SK-N-SH treated with all-trans-retinoic acid at 6 μM for 48 hours (cell line): ENCODE data around the gene C11orf16.

Experiments used
- ATAC-seq: fragments of 200-7000 bp; cut with Tn5 transposase; 3 replicates; pipeline ENCODE4 v1.9.1; 2020; ENCODE audit warnings: mild to moderate bottlenecking, moderate library complexity
- ARNTL ChIP-seq: fragments of 450-650 bp; formaldehyde crosslinking; IDR thresholded peaks from 2 replicates; pipeline ENCODE4 v1.5.0; 2020; ENCODE audit warnings: low read depth, mild to moderate bottlenecking, moderate library complexity, borderline replicate concordance
- CREB5 ChIP-seq: fragments of 250-450 bp; sonication (Bioruptor Pico); IDR thresholded peaks from 2 replicates; pipeline ENCODE4 v1.5.1; 2020; ENCODE audit warnings: low read depth, mild to moderate bottlenecking, moderate library complexity
- CSDC2 ChIP-seq: fragments of 250-450 bp; sonication (Bioruptor Pico); IDR thresholded peaks from 2 replicates; pipeline ENCODE4 v1.5.0; 2020; ENCODE audit warnings: mild to moderate bottlenecking, moderate library complexity
- ESRRG ChIP-seq: fragments of 250-450 bp; sonication (Bioruptor Pico); IDR thresholded peaks from 2 replicates; pipeline ENCODE4 v1.6.1; 2021; ENCODE audit warnings: mild to moderate bottlenecking
- GLIS3 ChIP-seq: fragments of 250-450 bp; sonication (Bioruptor Pico); IDR thresholded peaks from 2 replicates; pipeline ENCODE4 v1.5.0; 2020; ENCODE audit warnings: mild to moderate bottlenecking, moderate library complexity
- ISL1 ChIP-seq: fragments of 250-450 bp; sonication (Bioruptor Pico); IDR thresholded peaks from 2 replicates; pipeline ENCODE4 v2.1.2; 2022; ENCODE audit warnings: mild to moderate bottlenecking, moderate library complexity
- OSR1 ChIP-seq: fragments of 250-450 bp; sonication (Bioruptor Pico); IDR thresholded peaks from 2 replicates; pipeline ENCODE4 v1.8.0; 2022; ENCODE audit warnings: moderate library complexity, mild to moderate bottlenecking, inconsistent platforms
- PATZ1 ChIP-seq: fragments of 250-450 bp; sonication (Bioruptor Pico); IDR thresholded peaks from 2 replicates; pipeline ENCODE4 v1.8.0; 2020; ENCODE audit warnings: mild to moderate bottlenecking, moderate library complexity, borderline replicate concordance
- PPARA ChIP-seq: fragments of 250-450 bp; sonication (Bioruptor Pico); IDR thresholded peaks from 2 replicates; pipeline ENCODE4 v1.5.0; 2020; ENCODE audit warnings: mild to moderate bottlenecking, borderline replicate concordance
- RARB ChIP-seq: fragments of 250-450 bp; sonication (Bioruptor Pico); IDR thresholded peaks from 2 replicates; pipeline ENCODE4 v1.8.0; 2021; ENCODE audit warnings: mild to moderate bottlenecking, moderate library complexity
- TCF4 ChIP-seq: fragments of 250-450 bp; sonication (Bioruptor Pico); IDR thresholded peaks from 2 replicates; pipeline ENCODE4 v1.8.0; 2021; ENCODE audit warnings: mild to moderate bottlenecking, moderate library complexity, borderline replicate concordance
- TOX ChIP-seq: fragments of 250-450 bp; sonication (Bioruptor Pico); IDR thresholded peaks from 2 replicates; pipeline ENCODE4 v1.8.0; 2021; ENCODE audit warnings: mild to moderate bottlenecking, moderate library complexity, borderline replicate concordance
- TSHZ2 ChIP-seq: fragments of 250-450 bp; sonication (Bioruptor Pico); IDR thresholded peaks from 2 replicates; pipeline ENCODE4 v1.5.0; 2020; ENCODE audit warnings: mild to moderate bottlenecking, moderate library complexity
- ZFP3 ChIP-seq: fragments of 250-450 bp; sonication (Bioruptor Pico); IDR thresholded peaks from 2 replicates; pipeline ENCODE4 v1.5.0; 2020; ENCODE audit warnings: mild to moderate bottlenecking, moderate library complexity
- ZFP30 ChIP-seq: fragments of 450-650 bp; formaldehyde crosslinking; IDR thresholded peaks from 2 replicates; pipeline ENCODE4 v1.5.0; 2022; ENCODE audit warnings: mild to moderate bottlenecking, moderate library complexity
- ZNF565 ChIP-seq: fragments of 450-650 bp; formaldehyde crosslinking; conservative IDR thresholded peaks from 2 replicates; pipeline ENCODE4 v1.5.0; 2020; ENCODE audit warnings: low read depth, mild to moderate bottlenecking, moderate library complexity
- ZNF70 ChIP-seq: fragments of 450-650 bp; formaldehyde crosslinking; IDR thresholded peaks from 2 replicates; pipeline ENCODE4 v1.5.0; 2020; ENCODE audit warnings: mild to moderate bottlenecking, moderate library complexity
- ZNF8 ChIP-seq: fragments of 450-650 bp; formaldehyde crosslinking; IDR thresholded peaks from 2 replicates; pipeline ENCODE4 v1.5.0; 2020; ENCODE audit warnings: mild to moderate bottlenecking, moderate library complexity

Gene C11orf16

GRCh38 chr11:8925711-8926110 lies 7.0 kb downstream of the C11orf16 start:
- TF ChIP-seq GLIS3 (CRISPR knock-in tag) (no peak), TOX (CRISPR knock-in tag) (no peak), TSHZ2 (CRISPR knock-in tag) (no peak), ESRRG (CRISPR knock-in tag) (no peak), ISL1 (CRISPR knock-in tag) (no peak), PATZ1 (no peak), OSR1 (CRISPR knock-in tag) (no peak), RARB (no peak), ZFP3 (CRISPR knock-in tag) (no peak), CREB5 (no peak), ZFP30 (CRISPR knock-in tag) (no peak), ARNTL (CRISPR knock-in tag) (no peak)

GRCh38 chr11:8922691-8923090 lies 10.1 kb downstream of the C11orf16 start:
- TF ChIP-seq GLIS3 (CRISPR knock-in tag): no peak
- no peak for TF ChIP-seq TCF4 (CRISPR knock-in tag)
- no peak for TF ChIP-seq ARNTL (CRISPR knock-in tag)
- ATAC-seq: no peak

More at GRCh38 chr11:8925711-8926110, 7.0 kb downstream of the C11orf16 start:
- ATAC-seq: no peak

GRCh38 chr11:8917157-8917825 lies 15.5 kb downstream of the C11orf16 start:
- 0 out of 2 replicates have a peak, but pooled peaks have one; percentile 18 for TF ChIP-seq CSDC2 (CRISPR knock-in tag)
- TF ChIP-seq ZFP3 (CRISPR knock-in tag): no peak
- peak; percentile 96 for ATAC-seq

GRCh38 chr11:8914661-8915018 lies 18.1 kb downstream of the C11orf16 start:
- no peak for ATAC-seq
- TF ChIP-seq TCF4 (CRISPR knock-in tag) (no peak), ZFP3 (CRISPR knock-in tag) (no peak), GLIS3 (CRISPR knock-in tag) (no peak), ZNF8 (CRISPR knock-in tag) (no peak), ISL1 (CRISPR knock-in tag) (no peak), ARNTL (CRISPR knock-in tag) (no peak), PATZ1 (no peak), PPARA (CRISPR knock-in tag) (no peak), ZNF70 (CRISPR knock-in tag) (no peak), ZNF565 (CRISPR knock-in tag) (no peak)
